H9 (cell line): ENCODE results near the gene GPR176. TPM values are rescaled to one million over a fixed set of nuclear protein-coding genes. Genes with fewer than 3 reads are reported as not detected.
"Not testable (repeated sequence)": the region's sequence is repeated elsewhere in the genome, so short reads cannot be mapped to it uniquely, and the experiment has no call there.

Experiments used
- DNase-seq: peaks from one replicate; pipeline ENCODE4 v3.0.0-alpha.2; 2017
- H2AFZ ChIP-seq: one replicate; pipeline ENCODE4 v1.6.1; 2013; ENCODE audit warnings: mild to moderate bottlenecking, low read length, control low read depth, moderate library complexity
- H2AK5ac ChIP-seq: 2 replicates; pipeline ENCODE4 v1.6.1; 2013; ENCODE audit warnings: low read length, control low read depth, mixed read lengths; ENCODE audit not compliant: insufficient read length
- H2BK120ac ChIP-seq: one replicate; pipeline ENCODE4 v1.6.1; 2013; ENCODE audit warnings: low read depth, mild to moderate bottlenecking, low read length, control low read depth, inconsistent platforms; ENCODE audit not compliant: poor library complexity, severe bottlenecking
- H2BK12ac ChIP-seq: 2 replicates; pipeline ENCODE4 v1.6.1; 2013; ENCODE audit warnings: low read length, control low read depth, mixed read lengths, low read depth; ENCODE audit not compliant: insufficient read length
- H2BK15ac ChIP-seq: 2 replicates; pipeline ENCODE4 v1.6.1; 2013; ENCODE audit warnings: low read depth, low read length, control low read depth
- H2BK20ac ChIP-seq: one replicate; pipeline ENCODE4 v1.6.1; 2013; ENCODE audit warnings: low read depth, mild to moderate bottlenecking, low read length, control low read depth, inconsistent platforms; ENCODE audit not compliant: poor library complexity, severe bottlenecking
- H2BK5ac ChIP-seq: 2 replicates; pipeline ENCODE4 v1.6.1; 2013; ENCODE audit warnings: low read length, control low read depth, mixed read lengths; ENCODE audit not compliant: insufficient read length
- H3K14ac ChIP-seq: 2 replicates; pipeline ENCODE4 v1.6.1; 2013; ENCODE audit warnings: low read length, control low read depth; ENCODE audit not compliant: insufficient read depth
- H3K18ac ChIP-seq: 2 replicates; pipeline ENCODE4 v1.6.1; 2013; ENCODE audit warnings: low read depth, mild to moderate bottlenecking, mixed read lengths, low read length, control low read depth; ENCODE audit not compliant: insufficient read length
- H3K23ac ChIP-seq: 2 replicates; pipeline ENCODE4 v1.6.1; 2013; ENCODE audit warnings: low read length, control low read depth, mixed read lengths, low read depth; ENCODE audit not compliant: insufficient read length
- H3K23me2 ChIP-seq: 2 replicates; pipeline ENCODE4 v1.6.1; 2013; ENCODE audit warnings: low read depth, mild to moderate bottlenecking, mixed read lengths, low read length, control low read depth; ENCODE audit not compliant: insufficient read length, poor library complexity, severe bottlenecking
- H3K27ac ChIP-seq: 2 replicates; pipeline ENCODE4 v1.5.1; 2013; ENCODE audit warnings: low read length, control low read depth, mixed read lengths, low read depth; ENCODE audit not compliant: insufficient read length
- H3K27me3 ChIP-seq: 2 replicates; pipeline ENCODE4 v1.6.1; 2013; ENCODE audit warnings: low read length, control low read depth, inconsistent platforms; ENCODE audit not compliant: insufficient read depth
- H3K4ac ChIP-seq: 2 replicates; pipeline ENCODE4 v1.6.1; 2013; ENCODE audit warnings: low read depth, mild to moderate bottlenecking, control low read depth, inconsistent platforms, low read length, moderate library complexity
- H3K4me1 ChIP-seq: 2 replicates; pipeline ENCODE4 v1.6.1; 2013; ENCODE audit warnings: low read length, control low read depth, inconsistent platforms; ENCODE audit not compliant: insufficient read depth
- H3K4me2 ChIP-seq: 2 replicates; pipeline ENCODE4 v1.6.1; 2013; ENCODE audit warnings: low read length, control low read depth, mixed read lengths; ENCODE audit not compliant: insufficient read length, insufficient read depth
- H3K56ac ChIP-seq: 2 replicates; pipeline ENCODE4 v1.6.1; 2013; ENCODE audit warnings: low read depth, mild to moderate bottlenecking, mixed read lengths, low read length, control low read depth; ENCODE audit not compliant: insufficient read length
- H3K79me1 ChIP-seq: 2 replicates; pipeline ENCODE4 v1.6.1; 2013; ENCODE audit warnings: low read depth, mild to moderate bottlenecking, moderate library complexity, low read length, control low read depth, inconsistent platforms; ENCODE audit not compliant: insufficient read depth, poor library complexity, severe bottlenecking
- H3K79me2 ChIP-seq: 2 replicates; pipeline ENCODE4 v1.6.1; 2013; ENCODE audit warnings: low read length, control low read depth, inconsistent platforms; ENCODE audit not compliant: insufficient read depth
- H3K9ac ChIP-seq: 2 replicates; pipeline ENCODE4 v1.6.1; 2013; ENCODE audit warnings: low read length, control low read depth, mixed read lengths; ENCODE audit not compliant: insufficient read length; ENCODE audit errors: extremely low read depth
- H3K9me3 ChIP-seq: one replicate; pipeline ENCODE4 v1.6.1; 2013; ENCODE audit warnings: low read depth, low read length, inconsistent platforms; ENCODE audit not compliant: control insufficient read depth
- H3T11ph ChIP-seq: one replicate; pipeline ENCODE4 v1.6.1; 2013; ENCODE audit warnings: mild to moderate bottlenecking, low read length, control low read depth, inconsistent platforms
- H4K20me1 ChIP-seq: one replicate; pipeline ENCODE4 v1.6.1; 2013; ENCODE audit not compliant: control insufficient read depth, insufficient read length, insufficient read depth
- H4K5ac ChIP-seq: 2 replicates; pipeline ENCODE4 v1.6.1; 2013; ENCODE audit warnings: low read depth, mild to moderate bottlenecking, mixed read lengths, low read length, control low read depth; ENCODE audit not compliant: insufficient read length
- H4K8ac ChIP-seq: replicated peaks from 2 replicates; pipeline ENCODE4 v1.6.1; 2013; ENCODE audit warnings: low read length, control low read depth, mixed read lengths, low read depth; ENCODE audit not compliant: insufficient read length
- H4K91ac ChIP-seq: 2 replicates; pipeline ENCODE4 v1.6.1; 2013; ENCODE audit warnings: low read depth, mild to moderate bottlenecking, moderate library complexity, mixed read lengths, low read length, control low read depth; ENCODE audit not compliant: insufficient read length
- H3K27ac Mint-ChIP-seq, 3 experiments: 2 replicates in 2 of 3; 3 replicates in 1 of 3; pipeline ENCODE4 v1.8.0; 2020 to 2021; ENCODE audit warnings: mixed read lengths in 3 of 3, mild to moderate bottlenecking in 1 of 3, moderate library complexity in 1 of 3
- H3K27me3 Mint-ChIP-seq: 2 replicates; pipeline ENCODE4 v1.8.0; 2021; ENCODE audit warnings: low read depth, mild to moderate bottlenecking, moderate library complexity, mixed read lengths
- H3K36me3 Mint-ChIP-seq, 3 experiments: 2 replicates in 2 of 3; 3 replicates in 1 of 3; pipeline ENCODE4 v1.8.0; 2020 to 2021; ENCODE audit warnings: low read depth in 3 of 3, mixed read lengths in 3 of 3; ENCODE audit not compliant: insufficient read depth in 1 of 3
- H3K4me1 Mint-ChIP-seq, 2 experiments: 2 replicates each; pipeline ENCODE4 v1.8.0; 2020; ENCODE audit warnings: mixed read lengths in 2 of 2
- H3K4me3 Mint-ChIP-seq, 2 experiments: 2 replicates in 1 of 2; 3 replicates in 1 of 2; pipeline ENCODE4 v1.8.0; 2020 to 2021; ENCODE audit warnings: mild to moderate bottlenecking in 2 of 2, mixed read lengths in 2 of 2, moderate library complexity in 1 of 2
- H3K9me3 Mint-ChIP-seq, 2 experiments: 2 replicates in 1 of 2; 3 replicates in 1 of 2; pipeline ENCODE4 v1.8.0; 2020; ENCODE audit warnings: mild to moderate bottlenecking in 2 of 2, mixed read lengths in 2 of 2, moderate library complexity in 1 of 2
- WGBS: extraction: QIAGEN DNeasy Blood & Tissue Kit; methylation state at CpG from one replicate; pipeline ENCODE4 v1.1.7; 2013; ENCODE audit warnings: missing lambda C conversion rate, low lambda C conversion rate, mixed read lengths; ENCODE audit not compliant: insufficient read length; ENCODE audit errors: extremely low coverage; 5-methylcytosine and 5-hydroxymethylcytosine counted together
- total RNA-seq: library from RNA; stranded (reverse); gene quantifications from 2 replicates; pipeline ENCODE4 v1.2.1, GENCODE V29; 2021
- TF ChIP-seq, protein P1 (sequence below): fragments of 200-600 bp; sonication (generic); conservative IDR thresholded peaks from 3 replicates; pipeline ENCODE4 v1.8.0; 2021; ENCODE audit warnings: antibody characterized with exemption, mild to moderate bottlenecking

Gene GPR176
- total RNA-seq, 1 experiment from 2014 or later, result 132 TPM

DNA sequence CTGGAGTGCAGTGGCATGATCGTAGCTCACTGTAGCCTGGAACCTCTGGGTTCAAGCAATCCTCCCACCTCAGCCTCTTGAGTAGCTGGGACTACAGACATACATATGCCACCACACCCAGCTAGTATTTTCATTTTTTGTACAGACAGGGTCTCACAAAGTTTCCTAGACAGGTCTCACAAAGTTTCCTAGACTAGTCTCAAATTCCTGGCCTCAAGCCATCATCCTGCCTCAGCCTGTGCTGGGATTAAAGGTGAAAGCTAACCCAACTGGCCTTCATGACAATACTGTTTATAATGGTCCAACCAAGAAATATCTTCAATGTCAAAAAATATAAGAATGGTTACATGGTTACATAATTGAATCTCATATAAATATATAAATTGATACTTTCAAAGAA lies 24.0 kb downstream of the GPR176 start:
- H3K27ac ChIP-seq, result no peak overlapping the region
- H3K79me2 ChIP-seq, result peaks cover 29% of the 10 kb centered on the region; the same call in 1 of the 2 replicates
- no peak overlapping the region; a peak in 1 of 7 replicates for H3K27ac Mint-ChIP-seq
- H3K4ac ChIP-seq, result no peak overlapping the region
- H3K36me3 Mint-ChIP-seq, result peaks cover 34 to 50% (median 47%) of the 10 kb centered on the region in 3 experiments
- DNase-seq, result no peak
- no peak overlapping the region for H2BK12ac ChIP-seq
- no peak overlapping the region for H3K18ac ChIP-seq
- no peak overlapping the region for H3K14ac ChIP-seq
- H2BK120ac ChIP-seq, result no peak overlapping the region
- no peak overlapping the region for H2BK5ac ChIP-seq
- H3K9me3 ChIP-seq, result no peaks in the 10 kb centered on the region
- peaks cover 4% of the 10 kb centered on the region for H3K79me1 ChIP-seq
- H3K4me1 ChIP-seq, result peaks cover 18% of the 10 kb centered on the region
- no peak overlapping the region for H4K5ac ChIP-seq
- no peak overlapping the region for H2BK20ac ChIP-seq
- peaks cover 53 to 59% of the 10 kb centered on the region in 2 experiments for H3K4me1 Mint-ChIP-seq
- H2AK5ac ChIP-seq, result no peak overlapping the region
- H3K9me3 Mint-ChIP-seq, result peaks cover 15 to 16% of the 10 kb centered on the region in 2 experiments
- H2BK15ac ChIP-seq, result no peak overlapping the region
- no CpG with 5 or more reads among the region's 1 CpG for WGBS
- no peak overlapping the region for H4K91ac ChIP-seq
- no peak overlapping the region for H3T11ph ChIP-seq
- H4K20me1 ChIP-seq, result no peaks in the 10 kb centered on the region
- H2AFZ ChIP-seq, result no peak overlapping the region
- H4K8ac ChIP-seq, result no peak overlapping the region
- H3K23ac ChIP-seq, result no peak overlapping the region
- H3K27me3 ChIP-seq, result no peaks in the 10 kb centered on the region
- H3K9ac ChIP-seq, result no peak overlapping the region
- no peak overlapping the region for H3K4me3 Mint-ChIP-seq
- H3K56ac ChIP-seq, result no peak overlapping the region
- TF ChIP-seq, protein P1, sequence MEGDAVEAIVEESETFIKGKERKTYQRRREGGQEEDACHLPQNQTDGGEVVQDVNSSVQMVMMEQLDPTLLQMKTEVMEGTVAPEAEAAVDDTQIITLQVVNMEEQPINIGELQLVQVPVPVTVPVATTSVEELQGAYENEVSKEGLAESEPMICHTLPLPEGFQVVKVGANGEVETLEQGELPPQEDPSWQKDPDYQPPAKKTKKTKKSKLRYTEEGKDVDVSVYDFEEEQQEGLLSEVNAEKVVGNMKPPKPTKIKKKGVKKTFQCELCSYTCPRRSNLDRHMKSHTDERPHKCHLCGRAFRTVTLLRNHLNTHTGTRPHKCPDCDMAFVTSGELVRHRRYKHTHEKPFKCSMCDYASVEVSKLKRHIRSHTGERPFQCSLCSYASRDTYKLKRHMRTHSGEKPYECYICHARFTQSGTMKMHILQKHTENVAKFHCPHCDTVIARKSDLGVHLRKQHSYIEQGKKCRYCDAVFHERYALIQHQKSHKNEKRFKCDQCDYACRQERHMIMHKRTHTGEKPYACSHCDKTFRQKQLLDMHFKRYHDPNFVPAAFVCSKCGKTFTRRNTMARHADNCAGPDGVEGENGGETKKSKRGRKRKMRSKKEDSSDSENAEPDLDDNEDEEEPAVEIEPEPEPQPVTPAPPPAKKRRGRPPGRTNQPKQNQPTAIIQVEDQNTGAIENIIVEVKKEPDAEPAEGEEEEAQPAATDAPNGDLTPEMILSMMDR, result no peak
- H3K27me3 Mint-ChIP-seq, result no peaks in the 10 kb centered on the region
- peaks cover 2% of the 10 kb centered on the region for H3K23me2 ChIP-seq
- no peak overlapping the region for H3K4me2 ChIP-seq

DNA sequence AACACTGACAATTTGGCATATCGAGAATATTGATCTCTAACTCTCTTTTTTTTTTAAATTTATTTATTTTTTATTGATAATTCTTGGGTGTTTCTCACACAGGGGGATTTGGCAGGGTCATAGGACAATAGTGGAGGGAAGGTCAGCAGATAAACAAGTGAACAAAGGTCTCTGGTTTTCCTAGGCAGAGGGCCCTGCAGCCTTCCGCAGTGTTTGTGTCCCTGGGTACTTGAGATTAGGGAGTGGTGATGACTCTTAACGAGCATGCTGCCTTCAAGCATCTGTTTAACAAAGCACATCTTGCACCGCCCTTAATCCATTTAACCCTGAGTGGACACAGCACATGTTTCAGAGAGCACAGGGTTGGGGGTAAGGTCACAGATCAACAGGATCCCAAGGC lies 27.0 kb downstream of the GPR176 start:
- not testable (repeated sequence) for H3K23ac ChIP-seq, H4K20me1 ChIP-seq, H3K14ac ChIP-seq, H2AK5ac ChIP-seq, H3K23me2 ChIP-seq, H2BK20ac ChIP-seq, H3K4me3 Mint-ChIP-seq, H4K8ac ChIP-seq, H3K9ac ChIP-seq, H3K27me3 Mint-ChIP-seq, H3K4ac ChIP-seq, H2BK5ac ChIP-seq, H3K4me2 ChIP-seq, H3K27ac Mint-ChIP-seq, H2BK12ac ChIP-seq, H3K9me3 ChIP-seq, H3T11ph ChIP-seq, H3K79me1 ChIP-seq, H4K5ac ChIP-seq, H4K91ac ChIP-seq, H3K27ac ChIP-seq, H2AFZ ChIP-seq, H3K56ac ChIP-seq, DNase-seq, H2BK120ac ChIP-seq, H2BK15ac ChIP-seq, H3K27me3 ChIP-seq, H3K18ac ChIP-seq
- Mint-ChIP-seq H3K9me3 (peaks cover 15 to 16% of the 10 kb centered on the region in 2 experiments), H3K36me3 (peaks cover 28 to 38% (median 36%) of the 10 kb centered on the region in 3 experiments), H3K4me1 (peaks cover 50 to 56% of the 10 kb centered on the region in 2 experiments)
- Histone ChIP-seq H3K4me1 (peaks cover 21% of the 10 kb centered on the region), H3K79me2 (peaks cover 14% of the 10 kb centered on the region; the same call in 1 of the 2 replicates)
- WGBS, result 100% methylated on average over 1 of the region's 4 CpGs
